Middle frontal gyrus (tissue), 1 donor: ENCODE results near the gene ANKRD65.
"Not testable (repeated sequence)": the region's sequence is repeated elsewhere in the genome, so short reads cannot be mapped to it uniquely, and the experiment has no call there.

Experiments used
- DNase-seq: peaks from one replicate; pipeline ENCODE4 v3.0.0-alpha.2; 2015; ENCODE audit warnings: low spot score; ENCODE audit errors: extremely low spot score

Gene ANKRD65

DNA sequence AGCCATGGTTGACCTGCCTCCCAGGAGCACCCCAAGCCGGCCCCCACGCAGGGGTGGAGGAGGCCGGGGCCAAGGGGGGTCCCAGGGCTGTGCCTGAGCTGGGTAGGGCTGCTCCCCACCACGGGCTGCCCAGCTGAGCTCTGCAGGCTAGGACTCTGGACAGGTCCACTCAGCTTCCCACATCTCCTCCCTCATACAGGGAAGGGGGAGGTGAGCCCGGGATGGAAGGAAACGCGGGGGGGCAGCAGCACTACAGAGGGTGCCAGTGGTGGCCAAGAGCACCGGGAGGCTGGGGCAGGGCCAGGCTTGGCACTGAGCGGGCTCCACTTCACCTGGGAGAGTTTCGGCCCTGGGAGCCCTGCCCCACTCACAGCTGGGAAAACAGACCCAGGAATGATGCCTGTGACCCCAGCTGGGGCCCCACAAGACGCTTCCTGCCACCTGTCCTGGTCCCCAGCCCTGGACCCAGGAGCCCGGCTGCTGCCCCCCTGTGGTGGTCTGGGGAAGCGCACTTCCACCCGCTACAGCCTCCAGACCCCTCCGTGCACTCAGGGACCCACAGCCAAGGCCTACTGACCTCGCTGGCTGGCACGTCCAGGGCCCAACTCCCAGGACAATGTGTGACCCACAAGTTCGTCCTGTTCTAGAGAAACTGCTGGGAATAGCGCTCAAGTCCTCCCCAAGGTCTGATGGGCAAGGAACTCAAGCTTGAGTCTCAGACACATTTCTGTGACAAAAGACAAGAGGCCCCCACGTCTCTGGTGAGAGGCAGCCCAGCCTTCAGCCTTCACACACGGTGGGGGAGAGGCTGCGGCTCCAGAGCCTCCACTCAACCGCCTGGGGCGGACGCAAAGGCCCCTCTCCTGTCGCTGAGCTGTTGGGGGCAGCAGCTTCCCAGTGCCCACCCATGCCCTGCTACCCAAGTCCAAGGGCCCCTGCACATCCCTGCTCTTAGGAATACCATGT is 49.0 kb downstream of the ANKRD65 start:
- no peak for DNase-seq

DNA sequence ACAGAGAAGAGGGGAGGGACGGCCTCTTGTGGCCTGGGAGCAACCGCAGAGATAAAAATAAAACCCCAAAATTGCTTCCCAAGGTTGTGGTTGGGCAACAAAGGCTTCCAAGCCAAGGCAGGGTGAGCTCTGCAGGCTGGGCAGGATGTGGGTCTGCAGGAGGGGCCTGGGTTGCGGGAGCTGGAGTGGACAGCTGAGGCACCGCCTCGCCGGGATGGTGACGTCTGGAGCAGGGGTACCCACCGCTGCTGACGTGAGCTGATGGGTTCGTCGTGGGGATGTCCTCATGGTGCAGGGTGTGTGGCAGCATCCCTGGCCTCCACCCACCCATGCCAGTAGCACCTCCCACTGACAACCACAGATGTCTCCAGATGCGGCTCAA is 49.7 kb downstream of the ANKRD65 start:
- DNase-seq: no peak

GRCh38 chr1:1370771-1371300 is 50.2 kb downstream of the ANKRD65 start:
- no peak for DNase-seq

DNA sequence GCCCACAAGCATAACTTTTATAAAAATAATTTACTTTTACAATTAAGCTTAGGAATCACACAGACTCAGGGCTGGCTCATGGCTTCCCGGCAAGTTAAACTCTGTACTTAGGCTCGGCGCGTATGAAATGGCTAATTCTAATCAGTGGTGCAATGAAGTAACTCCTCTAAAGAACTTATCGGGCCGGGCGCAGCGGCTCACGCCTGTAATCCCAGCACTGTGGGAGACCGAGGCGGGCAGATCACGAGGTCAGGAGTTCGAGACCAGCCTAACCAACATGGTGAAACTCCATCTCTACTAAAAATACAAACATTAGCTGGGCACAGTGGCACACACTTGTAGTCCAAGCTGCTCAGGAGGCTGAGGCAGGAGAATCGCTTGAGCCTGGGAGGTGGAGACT is 51.0 kb downstream of the ANKRD65 start:
- DNase-seq: not testable (repeated sequence)
